ENCODE measurements around the gene HOXB9. TPM values are rescaled to one million over a fixed set of nuclear protein-coding genes. Genes with fewer than 3 reads are reported as not detected.

The HOXB9 gene
- total and polyA plus RNA-seq, 10 of the 15 experiments (the other 5 are each of a cell fraction or from before 2014, with no cell fraction given): 0.01 to 0.49 (median 0.09) TPM; not detected in 5

DNA sequence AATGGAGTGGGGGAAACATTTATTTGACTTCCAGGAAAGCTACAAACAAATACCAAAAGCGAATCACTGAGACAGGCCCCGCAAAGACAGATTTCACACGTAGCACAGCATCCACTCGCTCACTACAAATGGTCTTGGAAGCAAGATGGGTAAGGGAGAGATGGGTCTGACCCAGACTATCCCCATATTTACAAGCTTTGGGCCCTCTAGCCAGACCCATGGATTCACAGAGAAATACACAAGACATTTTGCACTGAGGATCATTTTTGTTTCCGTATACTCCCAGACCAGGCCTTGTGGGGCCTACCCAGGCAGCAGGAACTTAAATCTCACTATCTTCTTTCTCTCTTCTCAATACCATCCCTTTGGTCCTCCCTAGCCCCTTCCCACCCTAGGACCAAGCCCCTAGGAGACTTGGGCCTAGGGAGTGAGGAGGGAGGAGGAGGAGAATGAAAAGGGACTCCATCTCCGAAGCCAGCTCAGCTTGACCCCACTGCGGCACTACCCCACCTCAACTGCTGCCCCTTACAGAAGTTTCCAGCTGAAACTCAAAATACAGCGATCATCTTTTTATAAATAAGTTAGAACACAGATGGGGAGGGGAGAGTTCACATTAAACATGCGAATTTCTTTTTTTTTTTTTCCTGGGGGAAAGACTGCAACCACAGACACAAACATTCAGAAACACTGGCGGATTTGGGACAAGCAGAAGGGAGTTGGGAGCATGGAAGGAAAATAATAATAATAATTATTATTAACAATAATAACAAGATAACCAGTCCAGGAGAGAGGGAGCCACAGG lies 34.7 kb downstream of the HOXB9 start:
- Histone ChIP-seq H3K9ac (ENCODE audit: control insufficient read depth, insufficient read depth, low read length) (no peak overlapping the region), H3K4me1 (ENCODE audit: control insufficient read depth, insufficient read depth, low read length) (peaks cover under 1% of the 10 kb centered on the region), H3K27me3 (replicated peaks in 1 of 2; ENCODE audit: control insufficient read depth in 2 of 2, insufficient read depth in 2 of 2, low read length in 1 of 2) (peaks cover 0 to 13% of the 10 kb centered on the region in 2 experiments; a peak in 3 of 4 replicates), H4K20me1 (ENCODE audit: control insufficient read depth, insufficient read depth) (no peaks in the 10 kb centered on the region), H3K36me3 (ENCODE audit: control insufficient read depth in 2 of 2, insufficient read depth in 2 of 2, low read length in 1 of 2) (no peaks in the 10 kb centered on the region), H3K4me3 (no peak overlapping the region), H3K9me3 (replicated peaks; ENCODE audit: control insufficient read depth, insufficient read depth, low read length) (no peaks in the 10 kb centered on the region), H3K27ac (ENCODE audit: control insufficient read depth, insufficient read depth) (no peak overlapping the region), H2AFZ (ENCODE audit: control insufficient read depth, low read depth, low read length) (no peak overlapping the region), H3K79me2 (ENCODE audit: control insufficient read depth, insufficient read depth, low read length) (no peaks in the 10 kb centered on the region), H3K4me2 (ENCODE audit: control insufficient read depth, insufficient read depth) (no peak overlapping the region)
- no TSS peak for BruUV-seq (replicated peaks)
- CTCF ChIA-PET: interaction anchor here (0.7 to 4.8 kb wide), 9 partner anchors 29 to 743 kb away, joined by 3 to 113 read pairs (median 7); no protein-coding TSS in a partner anchor
- DNase-seq (ENCODE audit: low read depth, low spot score) (no peak), FAIRE-seq (no peak), ATAC-seq (no peak)
- SMC1A ChIA-PET (ENCODE audit: uncharacterized antibody, unreplicated experiment): interaction anchor here (0.7 to 4.3 kb wide), 10 partner anchors 10 to 480 kb away, joined by 3 to 47 read pairs (median 5); no protein-coding TSS in a partner anchor
- in situ Hi-C loops (cut with MboI): no loop called here
- intact Hi-C loops (cut with micrococcal nuclease; ENCODE audit: unreplicated experiment): no loop called here
- WGBS (ENCODE audit: insufficient coverage, insufficient replicate concordance, low lambda C conversion rate, missing lambda C conversion rate): 87% methylated on average over 10 of the region's 10 CpGs
- POLR2A ChIA-PET: no interaction called here
- RAD21 ChIA-PET (ENCODE audit: unreplicated experiment): interaction anchor here (1.2 to 3.8 kb wide), 6 partner anchors 99 to 480 kb away, joined by 3 to 29 read pairs (median 21); no protein-coding TSS in a partner anchor
- TF ChIP-seq PAX8 (IDR thresholded peaks at IDR 0.05) (no peak), NFYA (IDR thresholded peaks at IDR 0.05; ENCODE audit: borderline replicate concordance, low read depth, low read length) (no peak), CEBPB (IDR thresholded peaks at IDR 0.05; ENCODE audit: borderline replicate concordance in 1 of 2, low read depth in 2 of 2, low read length in 2 of 2) (no peak), ZNF384 (IDR thresholded peaks at IDR 0.05; ENCODE audit: borderline replicate concordance, low read depth, low read length) (no peak), STAT3 (IDR thresholded peaks at IDR 0.05; ENCODE audit: low read depth, low read length) (no peak), EP300 (IDR thresholded peaks at IDR 0.05; ENCODE audit: borderline replicate concordance in 1 of 2, control insufficient read depth in 1 of 2, low read depth in 2 of 2, low read length in 2 of 2) (no peak), EED (IDR thresholded peaks at IDR 0.05; ENCODE audit: low read depth) (no peak), HDAC6 (IDR thresholded peaks at IDR 0.05; ENCODE audit: unreplicated experiment) (no peak), FOXK2 (IDR thresholded peaks at IDR 0.05) (no peak)
- TF ChIP-seq, protein P1, sequence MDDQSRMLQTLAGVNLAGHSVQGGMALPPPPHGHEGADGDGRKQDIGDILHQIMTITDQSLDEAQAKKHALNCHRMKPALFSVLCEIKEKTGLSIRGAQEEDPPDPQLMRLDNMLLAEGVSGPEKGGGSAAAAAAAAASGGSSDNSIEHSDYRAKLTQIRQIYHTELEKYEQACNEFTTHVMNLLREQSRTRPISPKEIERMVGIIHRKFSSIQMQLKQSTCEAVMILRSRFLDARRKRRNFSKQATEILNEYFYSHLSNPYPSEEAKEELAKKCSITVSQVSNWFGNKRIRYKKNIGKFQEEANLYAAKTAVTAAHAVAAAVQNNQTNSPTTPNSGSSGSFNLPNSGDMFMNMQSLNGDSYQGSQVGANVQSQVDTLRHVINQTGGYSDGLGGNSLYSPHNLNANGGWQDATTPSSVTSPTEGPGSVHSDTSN (IDR thresholded peaks at IDR 0.05; ENCODE audit: insufficient replicate concordance, low read depth, low read length): no peak
- TF ChIP-seq, protein P2, sequence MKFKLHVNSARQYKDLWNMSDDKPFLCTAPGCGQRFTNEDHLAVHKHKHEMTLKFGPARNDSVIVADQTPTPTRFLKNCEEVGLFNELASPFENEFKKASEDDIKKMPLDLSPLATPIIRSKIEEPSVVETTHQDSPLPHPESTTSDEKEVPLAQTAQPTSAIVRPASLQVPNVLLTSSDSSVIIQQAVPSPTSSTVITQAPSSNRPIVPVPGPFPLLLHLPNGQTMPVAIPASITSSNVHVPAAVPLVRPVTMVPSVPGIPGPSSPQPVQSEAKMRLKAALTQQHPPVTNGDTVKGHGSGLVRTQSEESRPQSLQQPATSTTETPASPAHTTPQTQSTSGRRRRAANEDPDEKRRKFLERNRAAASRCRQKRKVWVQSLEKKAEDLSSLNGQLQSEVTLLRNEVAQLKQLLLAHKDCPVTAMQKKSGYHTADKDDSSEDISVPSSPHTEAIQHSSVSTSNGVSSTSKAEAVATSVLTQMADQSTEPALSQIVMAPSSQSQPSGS (IDR thresholded peaks at IDR 0.05; ENCODE audit: low read length): no peak
- TF ChIP-seq, protein P3, sequence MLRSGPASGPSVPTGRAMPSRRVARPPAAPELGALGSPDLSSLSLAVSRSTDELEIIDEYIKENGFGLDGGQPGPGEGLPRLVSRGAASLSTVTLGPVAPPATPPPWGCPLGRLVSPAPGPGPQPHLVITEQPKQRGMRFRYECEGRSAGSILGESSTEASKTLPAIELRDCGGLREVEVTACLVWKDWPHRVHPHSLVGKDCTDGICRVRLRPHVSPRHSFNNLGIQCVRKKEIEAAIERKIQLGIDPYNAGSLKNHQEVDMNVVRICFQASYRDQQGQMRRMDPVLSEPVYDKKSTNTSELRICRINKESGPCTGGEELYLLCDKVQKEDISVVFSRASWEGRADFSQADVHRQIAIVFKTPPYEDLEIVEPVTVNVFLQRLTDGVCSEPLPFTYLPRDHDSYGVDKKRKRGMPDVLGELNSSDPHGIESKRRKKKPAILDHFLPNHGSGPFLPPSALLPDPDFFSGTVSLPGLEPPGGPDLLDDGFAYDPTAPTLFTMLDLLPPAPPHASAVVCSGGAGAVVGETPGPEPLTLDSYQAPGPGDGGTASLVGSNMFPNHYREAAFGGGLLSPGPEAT (IDR thresholded peaks at IDR 0.05; ENCODE audit: low read depth): no peak
- TF ChIP-seq, protein P4, sequence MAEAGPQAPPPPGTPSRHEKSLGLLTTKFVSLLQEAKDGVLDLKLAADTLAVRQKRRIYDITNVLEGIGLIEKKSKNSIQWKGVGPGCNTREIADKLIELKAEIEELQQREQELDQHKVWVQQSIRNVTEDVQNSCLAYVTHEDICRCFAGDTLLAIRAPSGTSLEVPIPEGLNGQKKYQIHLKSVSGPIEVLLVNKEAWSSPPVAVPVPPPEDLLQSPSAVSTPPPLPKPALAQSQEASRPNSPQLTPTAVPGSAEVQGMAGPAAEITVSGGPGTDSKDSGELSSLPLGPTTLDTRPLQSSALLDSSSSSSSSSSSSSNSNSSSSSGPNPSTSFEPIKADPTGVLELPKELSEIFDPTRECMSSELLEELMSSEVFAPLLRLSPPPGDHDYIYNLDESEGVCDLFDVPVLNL (IDR thresholded peaks at IDR 0.05; ENCODE audit: low read depth, low read length): no peak
